Nephron (organoid): Measurements from ENCODE around the gene PSEN2.

ENCODE experiments used
- H3K27ac Mint-ChIP-seq, 3 experiments: 2 replicates each; pipeline ENCODE4 v1.8.0; 2020; ENCODE audit warnings: mixed read lengths in 3 of 3, mild to moderate bottlenecking in 2 of 3, moderate library complexity in 1 of 3
- H3K27me3 Mint-ChIP-seq: 2 replicates; pipeline ENCODE4 v1.8.0; 2021; ENCODE audit warnings: low read depth, mild to moderate bottlenecking, moderate library complexity, mixed read lengths
- H3K36me3 Mint-ChIP-seq: 2 replicates; pipeline ENCODE4 v1.8.0; 2020; ENCODE audit warnings: low read depth, mixed read lengths
- H3K4me1 Mint-ChIP-seq: 2 replicates; pipeline ENCODE4 v1.8.0; 2020; ENCODE audit warnings: mixed read lengths
- H3K4me3 Mint-ChIP-seq, 3 experiments: 2 replicates each; pipeline ENCODE4 v1.8.0; 2020; ENCODE audit warnings: mild to moderate bottlenecking in 3 of 3, mixed read lengths in 3 of 3, moderate library complexity in 2 of 3
- H3K9me3 Mint-ChIP-seq: 2 replicates; pipeline ENCODE4 v1.8.0; 2020; ENCODE audit warnings: mixed read lengths
- CTCF ChIP-seq, 3 experiments: fragments of 200-600 bp; sonication (generic); IDR thresholded peaks; one replicate each; pipeline ENCODE4 v1.5.0; 2021; ENCODE audit warnings: antibody characterized with exemption in 3 of 3; ENCODE audit not compliant: unreplicated experiment in 3 of 3

Gene PSEN2

GRCh38 chr1:226870026-226870400 is 403 bp upstream of the PSEN2 start:
- Mint-ChIP-seq H3K27ac (peak overlapping the region; percentile 59 to 83 (median 61)), H3K36me3 (no peaks in the 10 kb centered on the region), H3K4me3 (peak overlapping the region; percentile 86 to 94 (median 90)), H3K9me3 (no peaks in the 10 kb centered on the region), H3K27me3 (peaks cover 9% of the 10 kb centered on the region), H3K4me1 (peaks cover 27% of the 10 kb centered on the region)
- no peak for TF ChIP-seq CTCF (IDR thresholded peaks at IDR 0.05; ENCODE audit: unreplicated experiment in 3 of 3)

- no peaks in the 10 kb centered on the region for H3K9me3 Mint-ChIP-seq
- H3K4me3 Mint-ChIP-seq: peak overlapping the region; percentile 91 to 96 (median 92)
- H3K27ac Mint-ChIP-seq: peak overlapping the region; percentile 66 to 87 (median 86)
These were observed 1.4 kb downstream of the PSEN2 start for GRCh38 chr1:226871636-226872327.

DNA sequence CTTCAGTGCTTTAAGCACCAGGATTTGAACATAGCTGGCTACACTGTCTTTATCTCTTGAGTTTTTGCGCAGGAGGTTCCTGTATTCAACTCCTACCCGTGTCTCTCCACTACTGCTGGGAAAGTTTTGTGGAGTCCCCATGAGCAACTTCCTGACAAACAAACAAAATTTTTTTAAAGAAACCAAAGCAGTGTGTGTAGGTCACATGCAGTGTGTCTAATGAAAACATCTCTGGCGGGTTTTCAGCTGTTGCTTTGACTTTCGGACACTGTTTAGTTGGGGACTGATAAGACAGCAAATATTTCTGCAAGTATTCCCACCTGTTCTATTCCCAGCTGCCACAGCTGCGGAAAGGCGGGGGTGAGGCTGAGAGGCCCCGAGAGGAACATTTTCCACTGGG is 2.0 kb downstream of the PSEN2 start:
- no peak for TF ChIP-seq CTCF (IDR thresholded peaks at IDR 0.05; ENCODE audit: unreplicated experiment in 3 of 3)
- Mint-ChIP-seq H3K4me1 (peaks cover 40% of the 10 kb centered on the region), H3K9me3 (no peaks in the 10 kb centered on the region), H3K4me3 (peak overlapping the region; percentile 91 to 96 (median 92)), H3K27ac (peak overlapping the region; percentile 66 to 87 (median 70)), H3K27me3 (peaks cover 9% of the 10 kb centered on the region), H3K36me3 (no peaks in the 10 kb centered on the region)

More at GRCh38 chr1:226871636-226872327, 1.4 kb downstream of the PSEN2 start:
- Mint-ChIP-seq H3K36me3 (no peaks in the 10 kb centered on the region), H3K27me3 (peaks cover 9% of the 10 kb centered on the region), H3K4me1 (peaks cover 36% of the 10 kb centered on the region)
- no peak for TF ChIP-seq CTCF (IDR thresholded peaks at IDR 0.05; ENCODE audit: unreplicated experiment in 3 of 3)

GRCh38 chr1:226873771-226874578 is 3.6 kb downstream of the PSEN2 start:
- peaks cover 50% of the 10 kb centered on the region for H3K4me1 Mint-ChIP-seq
- H3K36me3 Mint-ChIP-seq: no peaks in the 10 kb centered on the region
- peaks cover 9% of the 10 kb centered on the region for H3K27me3 Mint-ChIP-seq
- H3K27ac Mint-ChIP-seq: peak overlapping the region; percentile 3 to 52 (median 49)
- TF ChIP-seq CTCF (IDR thresholded peaks at IDR 0.05; ENCODE audit: unreplicated experiment in 3 of 3): no peak
- no peaks in the 10 kb centered on the region for H3K9me3 Mint-ChIP-seq
- peak overlapping the region in 2 of 3 experiments; percentile 55 to 77 for H3K4me3 Mint-ChIP-seq

DNA sequence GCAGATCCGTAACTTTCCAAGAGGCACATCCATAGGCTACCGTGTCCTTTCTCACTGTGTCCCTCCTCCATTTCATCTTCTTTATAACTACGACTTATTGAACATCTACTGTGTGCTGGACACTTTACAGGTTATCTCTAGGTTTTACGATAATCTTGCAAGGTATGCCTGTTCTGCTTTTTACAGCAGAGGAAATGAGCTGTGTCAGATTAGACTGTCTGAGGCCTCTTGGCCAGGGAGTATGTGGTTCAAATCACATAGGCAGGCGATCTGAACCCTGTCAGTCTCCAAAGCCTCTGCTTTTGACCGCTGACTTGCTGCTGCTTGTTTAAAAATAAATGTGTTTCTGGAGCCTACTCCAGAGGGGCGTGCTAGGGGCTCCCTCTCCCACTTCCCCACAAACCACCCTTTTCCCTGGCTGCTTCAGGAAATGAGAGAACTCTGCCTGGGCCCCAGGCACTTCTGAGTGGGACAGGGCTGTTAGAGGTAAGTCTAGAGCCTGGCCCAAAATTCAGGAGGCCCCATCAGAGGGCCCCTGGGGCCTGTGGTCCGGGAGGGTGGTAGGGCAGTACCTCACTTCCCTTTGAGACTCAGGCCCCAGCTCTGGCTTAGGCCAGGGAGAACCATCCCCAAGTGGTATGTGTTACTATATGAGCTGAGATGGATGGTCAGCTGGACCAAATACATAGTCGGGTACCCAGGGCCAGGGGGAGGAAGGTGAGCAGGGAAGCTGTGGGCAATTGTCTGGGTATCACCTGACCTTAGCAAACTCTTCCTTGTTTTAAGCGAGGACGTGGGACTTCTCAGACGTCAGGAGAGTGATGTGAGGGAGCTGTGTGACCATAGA is 4.4 kb downstream of the PSEN2 start:
- TF ChIP-seq CTCF (IDR thresholded peaks at IDR 0.05; ENCODE audit: unreplicated experiment in 3 of 3): no peak

More for the DNA sequence above, 4.4 kb downstream of the PSEN2 start:
- peak overlapping the region; percentile 3 to 52 (median 49) for H3K27ac Mint-ChIP-seq
- H3K36me3 Mint-ChIP-seq: peaks cover 6% of the 10 kb centered on the region
- H3K4me3 Mint-ChIP-seq: peak overlapping the region in 2 of 3 experiments; percentile 55 to 77
- peaks cover 50% of the 10 kb centered on the region for H3K4me1 Mint-ChIP-seq
- H3K27me3 Mint-ChIP-seq: peaks cover 9% of the 10 kb centered on the region
- H3K9me3 Mint-ChIP-seq: no peaks in the 10 kb centered on the region
